ENCODE results near the gene PAH. TPM values are rescaled to one million over a fixed set of nuclear protein-coding genes. Genes with fewer than 3 reads are reported as not detected.

PAH gene
- total RNA-seq, 3 donors from 2014 or later, result 2.8 TPM; not detected in 2

DNA sequence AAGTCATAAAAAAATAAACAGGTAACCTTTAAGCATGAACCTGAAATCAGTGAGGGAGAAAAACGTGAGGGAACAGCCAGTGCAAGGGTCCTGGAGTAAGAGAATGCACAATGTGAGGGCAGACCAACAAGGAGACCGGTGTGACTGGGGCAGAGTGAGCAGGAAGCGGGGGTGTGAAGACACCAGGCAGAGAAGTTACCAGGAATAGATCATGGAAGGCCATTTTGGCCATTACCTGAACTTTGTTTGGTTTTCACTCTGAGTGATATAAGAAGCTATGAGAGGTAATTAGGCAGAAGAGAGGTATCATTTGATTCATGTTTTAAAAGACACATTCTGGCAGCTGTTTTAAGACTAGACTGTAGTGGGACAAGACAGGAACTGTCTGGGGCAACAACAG lies 15.0 kb downstream of the PAH start:
- intact Hi-C loops (cut with DNase I; ENCODE audit: low total_unique reads), result no loop called here
- no peaks in the 10 kb centered on the region for H3K9me3 ChIP-seq
- no peaks in the 10 kb centered on the region for H3K4me1 ChIP-seq
- no peak for DNase-seq (ENCODE audit: low spot score in 2 of 2)
- H3K27me3 ChIP-seq, result no peaks in the 10 kb centered on the region
- no peak for TF ChIP-seq POLR2A (IDR thresholded peaks at IDR 0.05)
- TF ChIP-seq, protein P1, sequence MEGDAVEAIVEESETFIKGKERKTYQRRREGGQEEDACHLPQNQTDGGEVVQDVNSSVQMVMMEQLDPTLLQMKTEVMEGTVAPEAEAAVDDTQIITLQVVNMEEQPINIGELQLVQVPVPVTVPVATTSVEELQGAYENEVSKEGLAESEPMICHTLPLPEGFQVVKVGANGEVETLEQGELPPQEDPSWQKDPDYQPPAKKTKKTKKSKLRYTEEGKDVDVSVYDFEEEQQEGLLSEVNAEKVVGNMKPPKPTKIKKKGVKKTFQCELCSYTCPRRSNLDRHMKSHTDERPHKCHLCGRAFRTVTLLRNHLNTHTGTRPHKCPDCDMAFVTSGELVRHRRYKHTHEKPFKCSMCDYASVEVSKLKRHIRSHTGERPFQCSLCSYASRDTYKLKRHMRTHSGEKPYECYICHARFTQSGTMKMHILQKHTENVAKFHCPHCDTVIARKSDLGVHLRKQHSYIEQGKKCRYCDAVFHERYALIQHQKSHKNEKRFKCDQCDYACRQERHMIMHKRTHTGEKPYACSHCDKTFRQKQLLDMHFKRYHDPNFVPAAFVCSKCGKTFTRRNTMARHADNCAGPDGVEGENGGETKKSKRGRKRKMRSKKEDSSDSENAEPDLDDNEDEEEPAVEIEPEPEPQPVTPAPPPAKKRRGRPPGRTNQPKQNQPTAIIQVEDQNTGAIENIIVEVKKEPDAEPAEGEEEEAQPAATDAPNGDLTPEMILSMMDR (IDR thresholded peaks at IDR 0.05), result no peak
- TF ChIP-seq POLR2AphosphoS5 (IDR thresholded peaks at IDR 0.05), result no peak
- H3K36me3 ChIP-seq, result no peaks in the 10 kb centered on the region
- no peak overlapping the region for H3K27ac ChIP-seq
- H3K4me3 ChIP-seq, result no peak overlapping the region

DNA sequence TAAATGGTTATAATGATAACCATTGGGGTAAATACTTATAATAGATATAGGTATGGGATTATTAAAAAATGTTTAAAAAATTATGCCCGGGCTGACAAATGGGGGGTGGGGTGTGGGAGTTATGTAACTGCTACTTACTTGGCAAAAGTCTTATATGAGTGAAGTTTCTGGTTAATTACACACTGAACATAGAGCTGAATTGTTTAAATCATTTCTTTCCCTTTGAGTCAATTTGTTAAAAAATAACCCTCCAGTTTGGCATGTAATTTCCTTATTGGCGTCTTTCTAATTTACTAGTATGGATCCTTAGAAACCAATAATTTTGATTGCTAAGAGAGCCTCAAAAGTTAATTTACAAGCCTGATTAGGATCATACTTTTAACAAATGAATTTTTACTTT lies 16.7 kb downstream of the PAH start:
- Histone ChIP-seq H3K36me3 (no peaks in the 10 kb centered on the region), H3K27me3 (no peaks in the 10 kb centered on the region), H3K4me3 (no peak overlapping the region), H3K4me1 (no peaks in the 10 kb centered on the region), H3K9me3 (no peaks in the 10 kb centered on the region), H3K27ac (no peak overlapping the region)
- no peak for DNase-seq (ENCODE audit: low spot score in 2 of 2)
- intact Hi-C loops (cut with DNase I; ENCODE audit: low total_unique reads), result no loop called here
- no peak for TF ChIP-seq POLR2AphosphoS5 (IDR thresholded peaks at IDR 0.05)
- TF ChIP-seq POLR2A (IDR thresholded peaks at IDR 0.05), result no peak
- TF ChIP-seq, protein P1 (IDR thresholded peaks at IDR 0.05), result no peak

DNA sequence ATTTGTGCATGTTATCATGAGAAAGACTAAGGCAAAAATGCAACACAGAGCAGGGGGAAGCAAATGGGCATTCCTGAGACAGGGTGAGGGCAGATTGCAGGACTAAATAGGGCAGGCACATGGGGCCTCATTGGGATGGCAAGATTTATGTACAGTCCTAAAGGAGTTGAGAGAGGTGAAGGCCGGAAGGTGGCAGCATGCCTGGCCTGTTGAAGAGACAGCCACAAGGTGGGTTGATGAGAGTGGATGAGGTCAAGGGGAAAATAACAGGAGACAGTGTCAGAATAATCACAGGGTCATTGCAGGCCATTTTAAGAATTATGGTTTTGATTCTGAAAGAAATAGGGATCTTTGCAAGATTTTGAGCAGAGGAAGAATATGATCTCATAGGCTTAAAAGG lies 21.0 kb downstream of the PAH start:
- no peak for DNase-seq (ENCODE audit: low spot score in 2 of 2)
- no peaks in the 10 kb centered on the region for H3K36me3 ChIP-seq
- no peaks in the 10 kb centered on the region for H3K9me3 ChIP-seq
- H3K4me3 ChIP-seq, result no peak overlapping the region
- intact Hi-C loops (cut with DNase I; ENCODE audit: low total_unique reads), result no loop called here
- H3K4me1 ChIP-seq, result no peaks in the 10 kb centered on the region
- H3K27ac ChIP-seq, result no peak overlapping the region
- TF ChIP-seq POLR2AphosphoS5 (IDR thresholded peaks at IDR 0.05), result no peak
- TF ChIP-seq POLR2A (IDR thresholded peaks at IDR 0.05), result no peak
- TF ChIP-seq, protein P1 (IDR thresholded peaks at IDR 0.05), result no peak
- no peaks in the 10 kb centered on the region for H3K27me3 ChIP-seq

DNA sequence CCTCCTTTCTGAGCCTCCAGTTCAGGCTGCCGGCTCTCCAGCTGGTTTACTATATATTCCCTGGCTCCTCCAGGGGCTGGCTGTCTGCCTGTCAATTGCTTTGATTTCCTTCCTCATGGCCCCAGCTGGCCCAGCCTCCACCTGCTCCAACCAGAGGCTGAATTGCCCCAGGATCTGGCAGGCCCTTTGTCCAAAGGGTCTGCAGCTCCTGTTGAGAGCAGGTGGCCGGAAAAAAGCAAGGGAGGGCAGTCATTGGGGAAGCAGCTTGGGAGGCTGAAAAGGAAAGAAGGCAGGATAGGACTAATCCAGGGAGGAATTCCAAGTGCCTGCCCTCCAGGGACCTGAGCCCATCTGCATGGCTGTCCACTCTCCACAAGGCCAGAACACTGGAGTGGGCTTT lies 25.3 kb downstream of the PAH start:
- Histone ChIP-seq H3K9me3 (no peaks in the 10 kb centered on the region), H3K36me3 (no peaks in the 10 kb centered on the region), H3K4me1 (no peaks in the 10 kb centered on the region), H3K27me3 (no peaks in the 10 kb centered on the region), H3K4me3 (no peak overlapping the region), H3K27ac (no peak overlapping the region)
- TF ChIP-seq POLR2AphosphoS5 (IDR thresholded peaks at IDR 0.05), result no peak
- TF ChIP-seq, protein P1 (IDR thresholded peaks at IDR 0.05), result no peak
- no peak for TF ChIP-seq POLR2A (IDR thresholded peaks at IDR 0.05)
- intact Hi-C loops (cut with DNase I; ENCODE audit: low total_unique reads), result no loop called here
- no peak for DNase-seq (ENCODE audit: low spot score in 2 of 2)

DNA sequence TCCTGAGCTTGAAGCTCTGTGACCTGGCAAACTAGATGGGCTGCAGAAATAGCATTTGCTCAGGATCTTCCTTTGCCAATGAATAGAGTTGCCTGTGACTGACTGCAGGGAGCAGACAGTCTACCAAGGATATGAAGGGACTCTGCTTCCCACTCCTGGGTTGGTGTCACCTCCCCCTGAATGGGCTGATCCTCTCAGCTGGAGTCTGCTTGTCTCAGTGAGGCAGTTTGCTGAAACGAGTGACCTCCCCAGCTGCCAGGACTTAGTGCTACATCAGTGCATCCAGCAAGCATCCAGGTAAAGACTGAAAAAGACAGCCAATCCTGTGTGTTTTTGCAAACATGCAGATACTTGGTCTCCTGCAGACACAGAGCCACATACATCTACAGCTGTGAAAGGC lies 28.5 kb downstream of the PAH start:
- H3K4me3 ChIP-seq, result no peak overlapping the region
- no peaks in the 10 kb centered on the region for H3K27me3 ChIP-seq
- H3K4me1 ChIP-seq, result no peaks in the 10 kb centered on the region
- DNase-seq (ENCODE audit: low spot score in 2 of 2), result no peak
- no peaks in the 10 kb centered on the region for H3K9me3 ChIP-seq
- no peak for TF ChIP-seq POLR2AphosphoS5 (IDR thresholded peaks at IDR 0.05)
- no peak for TF ChIP-seq POLR2A (IDR thresholded peaks at IDR 0.05)
- TF ChIP-seq, protein P1 (IDR thresholded peaks at IDR 0.05), result no peak
- H3K36me3 ChIP-seq, result no peaks in the 10 kb centered on the region
- H3K27ac ChIP-seq, result no peak overlapping the region
- intact Hi-C loops (cut with DNase I; ENCODE audit: low total_unique reads), result no loop called here

Measured in breast epithelium (tissue), 4 donors.